GM18907 (cell line): Measurements from ENCODE around the gene ENGASE.

Source experiments
- ATAC-seq: cut with Tn5 transposase; IDR thresholded peaks from one replicate; pipeline ENCODE4 v1.9.1; 2021; ENCODE audit warnings: mild to moderate bottlenecking, moderate library complexity; ENCODE audit not compliant: unreplicated experiment

Gene ENGASE

DNA sequence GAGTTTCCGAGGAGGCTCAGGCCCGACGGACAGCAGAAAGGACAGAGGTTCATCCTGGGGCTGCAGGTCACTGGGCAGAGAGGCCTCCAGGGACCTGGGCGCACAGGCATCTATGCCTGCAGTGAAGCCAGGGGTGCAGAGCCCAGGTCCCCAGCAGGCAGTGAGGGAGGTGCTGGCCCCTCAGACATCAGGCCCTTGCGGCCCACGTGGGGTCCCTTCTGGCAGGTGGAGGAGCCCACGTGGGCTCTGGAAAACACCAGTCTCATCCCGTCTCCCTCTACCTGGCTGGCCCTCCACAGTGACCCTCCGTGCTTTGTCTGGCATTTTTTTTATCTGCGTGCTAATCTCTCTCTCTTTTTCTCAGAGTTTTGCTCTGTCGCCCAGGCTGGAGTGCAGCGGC lies 36.5 kb downstream of the ENGASE start:
- ATAC-seq = no peak

DNA sequence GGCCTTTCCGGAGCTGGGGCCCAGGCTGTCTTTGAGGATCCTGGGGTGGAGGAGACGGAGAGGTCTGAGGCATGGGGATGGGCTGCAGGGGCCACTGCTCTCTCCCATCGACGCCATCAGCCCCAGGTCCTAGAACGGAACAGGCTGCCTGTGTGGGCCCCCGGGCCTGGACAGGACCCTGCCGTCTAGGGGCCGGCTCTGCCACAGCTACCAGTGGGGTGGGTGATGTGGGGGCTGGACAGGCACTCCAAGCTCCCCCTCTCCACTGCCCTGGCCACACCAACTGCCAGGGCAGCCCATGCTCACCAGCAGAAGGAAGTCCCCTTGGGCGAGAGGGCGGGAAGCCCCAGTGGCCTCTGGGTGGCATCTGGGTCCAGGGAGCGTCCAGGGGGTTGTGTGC lies 37.8 kb downstream of the ENGASE start:
- no peak for ATAC-seq

DNA sequence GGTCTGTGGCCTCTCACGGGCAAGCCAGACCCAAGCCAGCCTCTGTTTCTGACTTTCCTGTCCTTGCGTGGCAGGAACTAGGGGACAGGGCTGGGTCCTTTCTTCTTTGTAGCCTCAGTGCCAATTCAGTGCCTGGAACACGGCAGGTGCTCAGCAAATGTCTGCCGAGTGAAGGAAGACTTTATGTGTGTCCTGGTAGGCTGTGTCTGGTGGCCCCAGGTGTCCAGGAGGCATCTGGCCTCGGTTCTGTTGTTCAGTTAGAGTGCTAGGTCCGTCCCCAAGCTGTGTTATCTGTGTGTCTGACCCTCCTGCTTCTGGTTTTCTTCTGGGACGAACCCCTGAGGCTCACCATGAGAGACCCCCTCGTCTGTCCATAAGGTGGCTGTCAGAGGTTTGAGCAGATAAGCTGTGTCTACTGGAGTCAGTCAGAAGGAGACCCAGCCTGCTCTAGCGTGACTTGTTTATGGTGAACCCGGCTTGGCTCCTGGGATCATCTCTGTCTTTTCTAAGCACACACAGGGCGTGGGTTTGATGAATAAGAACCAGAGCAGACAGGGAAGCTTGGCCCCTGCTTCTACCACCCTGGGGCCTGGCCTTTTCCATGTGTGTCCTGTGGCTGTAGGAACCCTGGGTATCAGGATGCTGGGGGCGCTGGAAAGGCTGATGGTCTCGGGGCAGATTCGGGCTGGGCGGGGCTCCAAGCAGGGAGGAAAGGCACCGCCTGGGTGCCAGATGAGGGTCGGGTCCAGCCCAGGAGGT lies 39.3 kb downstream of the ENGASE start:
- no peak for ATAC-seq

GRCh38 chr17:79114458-79115301 lies 40.1 kb downstream of the ENGASE start:
- no peak for ATAC-seq

DNA sequence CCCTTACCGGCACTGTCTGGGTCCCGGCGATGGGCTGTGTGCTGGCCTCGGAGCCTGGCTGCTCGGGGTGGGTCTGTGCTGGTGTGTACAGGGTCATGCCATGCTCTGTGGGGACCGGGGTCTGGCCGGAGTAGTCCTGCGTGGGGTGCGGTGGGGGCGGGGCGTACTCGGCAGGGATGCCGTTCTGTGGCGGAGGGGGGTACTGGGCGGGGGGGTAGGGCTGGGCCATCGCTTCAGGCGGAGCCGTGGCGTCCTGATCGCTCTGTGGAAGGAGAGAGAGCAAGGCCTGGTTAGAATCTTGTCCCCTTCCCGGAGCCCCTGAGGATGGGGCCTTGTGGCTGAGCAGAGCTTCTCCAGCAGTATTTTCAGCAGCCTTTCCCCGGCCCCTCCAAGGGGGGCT lies 40.9 kb downstream of the ENGASE start:
- ATAC-seq = no peak

- ATAC-seq = no peak
These were observed 42.1 kb downstream of the ENGASE start for GRCh38 chr17:79116575-79117368.

DNA sequence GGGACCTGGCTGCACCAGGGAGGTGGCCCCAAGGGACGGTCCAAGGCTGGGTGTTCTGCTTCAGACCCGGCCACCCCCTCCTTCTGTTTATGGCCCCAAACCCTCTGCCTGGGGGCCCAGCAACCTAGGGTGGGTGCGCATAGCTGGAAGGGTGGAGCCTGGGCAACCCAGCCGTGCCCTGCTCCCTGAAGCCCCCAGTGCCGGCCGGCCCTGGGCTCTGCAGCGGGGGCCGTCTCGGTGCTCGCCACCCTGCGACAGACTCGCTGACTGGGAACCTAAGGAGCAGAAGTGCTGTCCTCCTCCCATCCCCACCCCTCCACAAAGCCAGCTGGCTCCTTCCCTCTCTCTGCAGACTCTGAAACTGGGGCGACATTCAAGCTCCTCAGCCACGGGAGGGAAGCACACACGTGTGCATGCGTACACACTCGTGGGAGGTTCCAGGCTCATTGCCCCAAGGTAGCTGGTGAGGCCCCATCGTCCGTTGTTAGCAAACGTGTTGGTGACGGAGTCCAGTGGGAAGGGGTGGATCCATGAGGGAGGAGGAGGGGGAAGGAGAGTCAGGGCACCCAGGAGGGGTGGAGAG lies 43.4 kb downstream of the ENGASE start:
- ATAC-seq = no peak

- ATAC-seq = no peak
These were observed 44.3 kb downstream of the ENGASE start for GRCh38 chr17:79118924-79119323.

DNA sequence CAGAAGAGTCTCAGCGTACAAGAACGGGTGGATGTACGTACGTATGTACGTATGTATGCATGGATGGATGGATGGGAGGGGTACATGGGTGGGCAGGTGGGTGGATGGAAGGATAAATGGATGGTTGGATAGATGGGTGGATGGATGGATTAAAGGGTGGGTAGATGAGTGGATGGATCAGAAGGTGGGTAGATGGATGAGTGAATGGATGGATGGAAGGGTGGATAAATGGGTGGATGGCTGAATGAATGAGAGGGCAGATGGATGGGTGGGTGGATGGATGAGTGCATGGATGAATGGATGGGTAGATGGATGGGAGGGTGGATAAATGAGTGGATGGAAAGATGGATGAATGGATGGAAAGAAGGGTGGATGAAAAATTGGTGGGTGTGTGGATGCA lies 45.6 kb downstream of the ENGASE start:
- ATAC-seq = no peak

GRCh38 chr17:79123988-79124387 lies 49.4 kb downstream of the ENGASE start:
- no peak for ATAC-seq

DNA sequence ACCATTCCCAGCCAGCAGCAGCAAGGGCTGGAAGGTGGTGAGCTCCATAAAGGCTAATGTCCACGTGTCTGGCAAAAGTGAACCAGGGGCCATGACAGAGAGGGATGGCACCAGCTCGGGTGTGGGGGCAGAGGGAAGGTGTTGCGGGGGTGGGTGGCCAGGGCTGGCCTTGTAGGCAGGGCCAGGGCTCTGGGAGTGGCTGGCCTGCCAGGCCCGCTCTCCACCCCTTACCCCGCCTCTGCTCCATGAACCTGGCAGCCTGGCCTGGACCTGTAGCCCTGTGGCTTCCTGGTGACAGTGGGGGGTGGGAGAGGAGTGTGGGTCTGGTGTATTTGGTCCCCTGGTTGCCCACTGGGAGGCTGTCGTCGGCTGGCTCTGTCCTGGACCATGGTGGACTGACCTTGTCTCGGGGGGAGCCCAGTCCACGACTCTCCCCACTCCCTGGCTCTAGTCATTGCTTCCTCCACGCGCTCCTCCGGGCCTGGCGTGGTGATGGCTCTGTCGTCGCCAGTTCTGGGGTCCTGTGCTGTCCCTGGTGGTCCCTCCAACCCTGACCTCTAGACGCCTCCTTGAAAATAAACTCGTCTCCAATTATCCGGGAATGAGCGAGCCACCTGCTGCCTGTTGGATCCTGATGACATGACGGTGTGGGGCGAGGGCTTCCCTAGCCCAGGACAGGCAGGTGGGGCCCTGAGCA lies 50.0 kb downstream of the ENGASE start:
- no peak for ATAC-seq

GRCh38 chr17:79125503-79125902 lies 50.9 kb downstream of the ENGASE start:
- no peak for ATAC-seq

- ATAC-seq = no peak
These were observed 51.5 kb downstream of the ENGASE start for GRCh38 chr17:79126139-79126538.

DNA sequence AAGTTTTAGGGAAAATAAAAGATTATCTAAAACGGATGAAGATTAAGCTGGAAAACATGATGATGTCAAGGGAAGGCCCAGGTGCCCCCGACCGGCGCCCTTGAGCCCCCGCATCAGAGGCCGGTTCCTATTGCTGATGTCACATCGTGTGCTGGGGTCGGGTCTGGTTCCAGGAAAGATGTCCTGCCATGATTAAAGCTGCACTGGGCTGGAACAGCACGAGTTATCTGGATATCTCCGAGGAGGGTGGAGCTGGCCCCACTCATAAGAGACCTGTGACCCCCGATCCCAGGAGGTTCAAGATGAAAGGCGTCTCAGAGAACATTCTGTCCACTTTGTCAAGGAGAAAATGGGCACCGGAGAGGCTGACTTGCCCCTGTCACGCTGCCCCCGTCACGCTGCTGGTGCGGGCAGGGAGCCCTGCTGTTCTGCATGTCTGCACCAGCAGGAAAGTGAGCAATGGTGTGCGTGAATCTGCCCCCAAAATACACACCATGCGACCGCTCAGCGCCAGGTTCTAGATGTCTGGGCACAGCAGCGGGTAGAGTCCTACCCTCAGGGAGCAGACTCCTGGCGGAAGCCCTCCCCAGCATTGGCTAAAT lies 53.0 kb downstream of the ENGASE start:
- ATAC-seq = no peak

DNA sequence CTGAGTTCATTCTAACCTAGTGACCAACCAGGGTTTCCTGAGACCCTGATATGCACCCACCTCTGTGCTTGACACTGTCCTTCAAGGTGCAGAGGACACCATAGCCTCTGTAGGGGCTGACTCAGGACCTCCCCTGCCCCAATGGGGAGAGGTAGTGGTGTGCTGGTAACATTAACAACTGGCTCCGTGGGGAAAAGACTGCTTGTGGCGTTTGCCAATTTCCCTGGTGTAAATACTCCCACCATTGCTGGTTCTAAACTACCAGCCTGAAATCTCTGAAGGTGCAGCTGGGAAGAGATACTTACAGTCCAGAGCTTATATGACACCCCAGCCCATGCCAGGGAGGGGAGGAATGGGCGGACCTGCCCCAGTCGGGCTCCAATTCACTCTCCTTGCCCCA lies 54.9 kb downstream of the ENGASE start:
- no peak for ATAC-seq

GRCh38 chr17:79130536-79131273 lies 56.1 kb downstream of the ENGASE start:
- no peak for ATAC-seq

DNA sequence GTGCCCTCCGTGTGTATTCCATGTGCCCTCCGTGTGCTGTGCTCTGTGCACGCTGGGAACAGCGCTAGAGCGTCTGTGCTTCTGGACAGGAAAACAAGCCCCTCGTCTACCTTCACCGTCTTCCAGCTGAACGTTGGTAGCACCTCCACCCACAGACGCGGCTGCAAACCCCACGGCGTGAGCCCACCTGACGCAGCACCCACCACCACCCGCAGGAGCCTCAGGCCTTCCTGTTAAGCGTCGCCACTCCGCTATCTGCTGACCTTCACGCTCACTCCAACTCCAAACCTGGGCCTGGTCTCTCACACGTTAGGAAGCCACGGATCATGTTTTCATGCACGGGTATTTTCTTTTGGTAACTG lies 56.6 kb downstream of the ENGASE start:
- ATAC-seq = no peak

DNA sequence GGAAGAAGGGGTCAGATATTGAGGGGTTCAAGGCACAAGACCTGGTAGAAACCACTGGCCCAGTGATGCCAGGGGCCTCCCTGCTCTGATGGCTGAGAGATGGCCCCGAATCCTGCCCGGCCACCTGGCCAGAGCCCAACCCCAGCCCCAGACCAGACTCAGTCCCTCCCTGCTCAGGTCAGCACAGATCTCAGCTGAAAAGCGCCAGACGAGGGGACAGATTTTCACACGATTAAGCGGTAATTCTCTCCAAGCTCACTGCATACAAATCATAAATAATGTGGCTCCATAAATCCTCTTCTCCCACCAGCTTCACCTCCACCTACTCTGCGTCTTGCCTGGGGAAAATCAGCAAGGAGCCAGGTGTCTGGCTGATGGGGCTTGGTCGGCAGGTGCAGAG lies 57.1 kb downstream of the ENGASE start:
- no peak for ATAC-seq

DNA sequence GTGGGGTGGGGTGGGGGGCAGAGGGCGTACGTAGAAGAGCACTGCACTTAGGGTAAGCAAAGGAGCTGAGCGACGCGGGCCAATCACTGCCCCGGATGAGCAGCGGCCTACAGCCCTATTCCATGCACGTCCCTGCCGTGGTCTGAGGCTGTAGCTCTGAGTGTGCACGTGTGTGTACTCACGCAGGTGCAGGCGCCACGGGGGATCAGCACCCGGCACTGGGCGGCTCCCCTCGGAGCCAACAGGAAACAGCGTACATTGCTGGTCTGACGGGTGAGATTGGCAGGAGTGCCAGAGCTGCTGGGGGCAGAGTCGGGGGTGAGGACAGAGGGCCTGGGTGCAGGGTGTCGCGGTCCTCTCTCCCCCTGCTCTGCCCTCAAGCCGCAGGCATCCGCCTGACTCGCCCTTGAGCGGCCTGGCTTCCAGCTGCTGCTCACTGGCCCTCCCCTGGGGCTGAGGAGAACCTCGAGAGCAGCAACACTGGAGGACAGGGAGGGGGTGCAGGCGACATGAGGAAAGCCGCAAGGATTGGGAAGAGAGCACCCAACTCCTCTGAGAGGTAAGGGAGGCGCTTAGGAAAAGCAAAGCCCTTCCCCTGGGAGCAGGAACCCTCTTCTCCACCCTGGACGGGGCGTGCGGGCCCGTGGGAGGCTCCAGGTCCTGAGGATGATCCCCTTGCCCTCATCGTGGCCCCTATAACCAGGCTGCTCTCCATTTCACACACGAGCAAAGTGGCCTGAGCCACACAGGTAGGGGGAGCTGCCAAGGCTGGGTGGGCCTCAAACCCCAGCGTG lies 57.8 kb downstream of the ENGASE start:
- no peak for ATAC-seq
